ENCODE data around the gene CORO7.
A peak's percentile ranks its signal among the peaks of the same experiment; 100 is the strongest.
"Not testable (repeated sequence)": the region's sequence is repeated elsewhere in the genome, so short reads cannot be mapped to it uniquely, and the experiment has no call there.

The CORO7 gene

GRCh38 chr16:4353675-4354074 lies 62.7 kb downstream of the CORO7 start:
- no peak for DNase-seq (ENCODE audit: low read depth in 2 of 2)

GRCh38 chr16:4352843-4353242 lies 63.6 kb downstream of the CORO7 start:
- no peak for DNase-seq (ENCODE audit: low read depth in 2 of 2)

- DNase-seq (ENCODE audit: low read depth in 2 of 2), result no peak
Observed at GRCh38 chr16:4351880-4352279, 64.5 kb downstream of the CORO7 start.

GRCh38 chr16:4350787-4351659 lies 65.4 kb downstream of the CORO7 start, which contains the start of gene PAM16:
Gene PAM16, minus strand, starts transcription at chr16:4351321. Its CDS starts 87 bp downstream, at chr16:4351234.
- peak; percentile 95 to 98 for DNase-seq (ENCODE audit: low read depth in 2 of 2)

- no peak for DNase-seq (ENCODE audit: low read depth in 2 of 2)
Observed at GRCh38 chr16:4350365-4350786, 66.0 kb downstream of the CORO7 start.

GRCh38 chr16:4349332-4349731 lies 67.1 kb downstream of the CORO7 start:
- DNase-seq (ENCODE audit: low read depth in 2 of 2), result no peak

- DNase-seq (ENCODE audit: low read depth in 2 of 2), result no peak
Observed at GRCh38 chr16:4347765-4348509, 68.5 kb downstream of the CORO7 start.

GRCh38 chr16:4347010-4347409 lies 69.4 kb downstream of the CORO7 start:
- no peak for DNase-seq (ENCODE audit: low read depth in 2 of 2)

- DNase-seq (ENCODE audit: low read depth in 2 of 2), result no peak
Observed at GRCh38 chr16:4345836-4346781, 70.3 kb downstream of the CORO7 start.

GRCh38 chr16:4344983-4345835 lies 71.2 kb downstream of the CORO7 start:
- DNase-seq (ENCODE audit: low read depth in 2 of 2), result no peak

GRCh38 chr16:4344300-4344982 lies 72.0 kb downstream of the CORO7 start:
- DNase-seq (ENCODE audit: low read depth in 2 of 2), result not testable (repeated sequence)

- no peak for DNase-seq (ENCODE audit: low read depth in 2 of 2)
Observed at GRCh38 chr16:4342866-4343744, 73.3 kb downstream of the CORO7 start.

- no peak for DNase-seq (ENCODE audit: low read depth in 2 of 2)
Observed at GRCh38 chr16:4341250-4341649, 75.1 kb downstream of the CORO7 start.

GRCh38 chr16:4340443-4340842 lies 76.0 kb downstream of the CORO7 start:
- no peak for DNase-seq (ENCODE audit: low read depth in 2 of 2)

- DNase-seq (ENCODE audit: low read depth in 2 of 2), result no peak
Observed at GRCh38 chr16:4339909-4340308, 76.5 kb downstream of the CORO7 start.

GRCh38 chr16:4339455-4339854 lies 76.9 kb downstream of the CORO7 start:
- DNase-seq (ENCODE audit: low read depth in 2 of 2), result no peak

GRCh38 chr16:4338712-4339299 lies 77.6 kb downstream of the CORO7 start:
- no peak for DNase-seq (ENCODE audit: low read depth in 2 of 2)

- no peak for DNase-seq (ENCODE audit: low read depth in 2 of 2)
Observed at GRCh38 chr16:4338125-4338582, 78.2 kb downstream of the CORO7 start.
